ENCODE measurements around the gene CHD2. TPM values are rescaled to one million over a fixed set of nuclear protein-coding genes. Genes with fewer than 3 reads are reported as not detected.
A peak's percentile ranks its signal among the peaks of the same experiment; 100 is the strongest.
"Not testable (repeated sequence)": the region's sequence is repeated elsewhere in the genome, so short reads cannot be mapped to it uniquely, and the experiment has no call there.

Gene CHD2
- total RNA-seq (210 TPM), polyA plus RNA-seq (29.9 TPM)

GRCh38 chr15:92899948-92900730 lies at the start of gene CHD2:
Gene CHD2 (plus strand): TSS chr15:92900324. CDS start chr15:92901238, 914 bp downstream.
- peak within 1 kb of the TSS; percentile 100 for H3K27ac ChIP-seq (ENCODE audit: low read depth)
- H3K4me1 ChIP-seq (ENCODE audit: insufficient read depth): no peaks in the 10 kb centered on the region
- peak within 1 kb of the TSS; percentile 90 for H3K4me3 ChIP-seq (ENCODE audit: low read depth, low read length)
- peak; percentile 77 for DNase-seq (ENCODE audit: extremely low spot score)
- WGBS: under 1% methylated on average over 15 of the region's 15 CpGs
- H3K36me3 ChIP-seq (ENCODE audit: insufficient read depth): peaks cover 3% of the 10 kb centered on the region

GRCh38 chr15:92853222-92853621 lies 46.9 kb upstream of the CHD2 start:
- no peaks in the 10 kb centered on the region for H3K4me1 ChIP-seq (ENCODE audit: insufficient read depth)
- 71% methylated on average over 9 of the region's 9 CpGs for WGBS
- H3K27ac ChIP-seq (ENCODE audit: low read depth): no peak overlapping the region
- DNase-seq (ENCODE audit: extremely low spot score): no peak
- H3K4me3 ChIP-seq (ENCODE audit: low read depth, low read length): no peak overlapping the region
- H3K36me3 ChIP-seq (ENCODE audit: insufficient read depth): no peaks in the 10 kb centered on the region

- Histone ChIP-seq H3K4me1 (ENCODE audit: insufficient read depth) (no peaks in the 10 kb centered on the region), H3K4me3 (ENCODE audit: low read depth, low read length) (no peak overlapping the region), H3K27ac (ENCODE audit: low read depth) (no peak overlapping the region), H3K36me3 (ENCODE audit: insufficient read depth) (no peaks in the 10 kb centered on the region)
- DNase-seq (ENCODE audit: extremely low spot score): no peak
- 97% methylated on average over 1 of the region's 1 CpG for WGBS
Measured at GRCh38 chr15:92861742-92862141, 38.4 kb upstream of the CHD2 start.

GRCh38 chr15:92864127-92864814 lies 35.9 kb upstream of the CHD2 start:
- DNase-seq (ENCODE audit: extremely low spot score): no peak
- Histone ChIP-seq H3K4me1 (ENCODE audit: insufficient read depth) (no peaks in the 10 kb centered on the region), H3K4me3 (ENCODE audit: low read depth, low read length) (no peak overlapping the region), H3K36me3 (ENCODE audit: insufficient read depth) (no peaks in the 10 kb centered on the region), H3K27ac (ENCODE audit: low read depth) (no peak overlapping the region)
- WGBS: 84% methylated on average over 1 of the region's 1 CpG

GRCh38 chr15:92869263-92869940 lies 30.7 kb upstream of the CHD2 start:
- H3K4me1 ChIP-seq (ENCODE audit: insufficient read depth): no peaks in the 10 kb centered on the region
- DNase-seq (ENCODE audit: extremely low spot score): no peak
- H3K4me3 ChIP-seq (ENCODE audit: low read depth, low read length): no peak overlapping the region
- H3K36me3 ChIP-seq (ENCODE audit: insufficient read depth): no peaks in the 10 kb centered on the region
- 56% methylated on average over 4 of the region's 4 CpGs for WGBS
- no peak overlapping the region for H3K27ac ChIP-seq (ENCODE audit: low read depth)

GRCh38 chr15:92870010-92870591 lies 30.0 kb upstream of the CHD2 start:
- Histone ChIP-seq H3K36me3 (ENCODE audit: insufficient read depth) (no peaks in the 10 kb centered on the region), H3K4me1 (ENCODE audit: insufficient read depth) (no peaks in the 10 kb centered on the region), H3K27ac (ENCODE audit: low read depth) (no peak overlapping the region), H3K4me3 (ENCODE audit: low read depth, low read length) (no peak overlapping the region)
- 31% methylated on average over 9 of the region's 9 CpGs for WGBS
- no peak for DNase-seq (ENCODE audit: extremely low spot score)

- not testable (repeated sequence) for DNase-seq (ENCODE audit: extremely low spot score); H3K27ac ChIP-seq (ENCODE audit: low read depth); H3K36me3 ChIP-seq (ENCODE audit: insufficient read depth); H3K4me3 ChIP-seq (ENCODE audit: low read depth, low read length); H3K4me1 ChIP-seq (ENCODE audit: insufficient read depth)
- WGBS: 98% methylated on average over 6 of the region's 6 CpGs
Measured at GRCh38 chr15:92872967-92873366, 27.2 kb upstream of the CHD2 start.

GRCh38 chr15:92877000-92877399 lies 23.1 kb upstream of the CHD2 start:
- H3K27ac ChIP-seq (ENCODE audit: low read depth): no peak overlapping the region
- no peak overlapping the region for H3K4me3 ChIP-seq (ENCODE audit: low read depth, low read length)
- no peaks in the 10 kb centered on the region for H3K4me1 ChIP-seq (ENCODE audit: insufficient read depth)
- no peak for DNase-seq (ENCODE audit: extremely low spot score)
- H3K36me3 ChIP-seq (ENCODE audit: insufficient read depth): no peaks in the 10 kb centered on the region
- WGBS: 79% methylated on average over 5 of the region's 5 CpGs

GRCh38 chr15:92877416-92877815 lies 22.7 kb upstream of the CHD2 start:
- no peak overlapping the region for H3K27ac ChIP-seq (ENCODE audit: low read depth)
- no peaks in the 10 kb centered on the region for H3K36me3 ChIP-seq (ENCODE audit: insufficient read depth)
- H3K4me1 ChIP-seq (ENCODE audit: insufficient read depth): no peaks in the 10 kb centered on the region
- H3K4me3 ChIP-seq (ENCODE audit: low read depth, low read length): no peak overlapping the region
- DNase-seq (ENCODE audit: extremely low spot score): no peak
- WGBS: 80% methylated on average over 2 of the region's 2 CpGs

GRCh38 chr15:92878593-92879053 lies 21.5 kb upstream of the CHD2 start:
- H3K36me3 ChIP-seq (ENCODE audit: insufficient read depth): no peaks in the 10 kb centered on the region
- no peak overlapping the region for H3K27ac ChIP-seq (ENCODE audit: low read depth)
- WGBS: 71% methylated on average over 5 of the region's 5 CpGs
- H3K4me3 ChIP-seq (ENCODE audit: low read depth, low read length): no peak overlapping the region
- DNase-seq (ENCODE audit: extremely low spot score): no peak
- no peaks in the 10 kb centered on the region for H3K4me1 ChIP-seq (ENCODE audit: insufficient read depth)

GRCh38 chr15:92879949-92880725 lies 20.0 kb upstream of the CHD2 start:
- no peak for DNase-seq (ENCODE audit: extremely low spot score)
- Histone ChIP-seq H3K4me1 (ENCODE audit: insufficient read depth) (no peaks in the 10 kb centered on the region), H3K27ac (ENCODE audit: low read depth) (no peak overlapping the region), H3K36me3 (ENCODE audit: insufficient read depth) (no peaks in the 10 kb centered on the region), H3K4me3 (ENCODE audit: low read depth, low read length) (no peak overlapping the region)
- WGBS: 92% methylated on average over 7 of the region's 7 CpGs

GRCh38 chr15:92880796-92881195 lies 19.3 kb upstream of the CHD2 start:
- no peak overlapping the region for H3K27ac ChIP-seq (ENCODE audit: low read depth)
- H3K4me3 ChIP-seq (ENCODE audit: low read depth, low read length): no peak overlapping the region
- DNase-seq (ENCODE audit: extremely low spot score): no peak
- H3K4me1 ChIP-seq (ENCODE audit: insufficient read depth): no peaks in the 10 kb centered on the region
- 40% methylated on average over 2 of the region's 2 CpGs for WGBS
- no peaks in the 10 kb centered on the region for H3K36me3 ChIP-seq (ENCODE audit: insufficient read depth)

- Histone ChIP-seq H3K36me3 (ENCODE audit: insufficient read depth) (no peaks in the 10 kb centered on the region), H3K27ac (ENCODE audit: low read depth) (peak overlapping the region; percentile 32), H3K4me3 (ENCODE audit: low read depth, low read length) (no peak overlapping the region), H3K4me1 (ENCODE audit: insufficient read depth) (no peaks in the 10 kb centered on the region)
- WGBS: 23% methylated on average over 7 of the region's 7 CpGs
- no peak for DNase-seq (ENCODE audit: extremely low spot score)
Measured at GRCh38 chr15:92881211-92881754, 18.8 kb upstream of the CHD2 start.
